Heart left ventricle (tissue), 16 donors: ENCODE results near the gene ARHGEF37. TPM values are rescaled to one million over a fixed set of nuclear protein-coding genes. Genes with fewer than 3 reads are reported as not detected.

ENCODE experiments used
- ATAC-seq, 4 donors: fragments of 200-7000 bp; cut with Tn5 transposase; one replicate each; pipeline ENCODE4 v1.9.1; 2020 to 2022; ENCODE audit warnings: moderate library complexity in 4 of 4, mild to moderate bottlenecking in 3 of 4, moderate number of reproducible peaks in 1 of 4
- DNase-seq, 5 donors: peaks; one replicate each; pipeline ENCODE4 v3.0.0-alpha.2; 2020
- H3K27ac ChIP-seq, 12 donors: fragments of 200-600 bp; sonication (generic) in 4 of 12; one replicate each; pipeline versions ENCODE4 v1.5.0 to v1.8.0; 2016 to 2022; ENCODE audit warnings: mild to moderate bottlenecking in 2 of 12
- H3K27me3 ChIP-seq, 9 donors: fragments of 200-600 bp; sonication (generic) in 2 of 9; one replicate each; pipeline versions ENCODE4 v1.5.1 to v1.8.0; 2016 to 2022; ENCODE audit warnings: mild to moderate bottlenecking in 3 of 9
- H3K36me3 ChIP-seq, 9 donors: fragments of 200-600 bp; sonication (generic) in 2 of 9; one replicate each; pipeline versions ENCODE4 v1.5.0 to v1.8.0; 2018 to 2022; ENCODE audit warnings: mild to moderate bottlenecking in 2 of 9
- H3K4me1 ChIP-seq, 12 donors: fragments of 200-600 bp; sonication (generic) in 4 of 12; one replicate each; pipeline versions ENCODE4 v1.5.0 to v1.8.0; 2016 to 2022; ENCODE audit warnings: mild to moderate bottlenecking in 3 of 12
- H3K4me3 ChIP-seq, 12 donors: fragments of 200-600 bp; sonication (generic) in 4 of 12; one replicate each; pipeline versions ENCODE4 v1.5.0 to v1.8.0; 2017 to 2022; ENCODE audit warnings: mild to moderate bottlenecking in 9 of 12, moderate library complexity in 4 of 12
- H3K9me3 ChIP-seq, 12 donors: fragments of 200-600 bp; sonication (generic) in 4 of 12; one replicate each; pipeline versions ENCODE4 v1.5.0 to v1.8.0; 2016 to 2022; ENCODE audit warnings: mild to moderate bottlenecking in 1 of 12
- CTCF ChIP-seq, 12 donors: fragments of 200-600 bp; sonication (generic) in 4 of 12; IDR thresholded peaks; one replicate each; pipeline versions ENCODE4 v1.5.0 to v1.8.0; 2018 to 2022; ENCODE audit warnings: antibody characterized with exemption in 12 of 12, mild to moderate bottlenecking in 5 of 12
- POLR2A ChIP-seq, 2 donors: fragments of 450-650 bp; IDR thresholded peaks; one replicate each; pipeline ENCODE4 v1.6.1; 2017; ENCODE audit warnings: antibody characterized with exemption in 2 of 2, mild to moderate bottlenecking in 2 of 2, moderate library complexity in 2 of 2
- WGBS, 4 donors: extraction: QIAGEN DNeasy Blood & Tissue Kit in 2 of 4; methylation state at CpG; one replicate each; pipeline versions ENCODE4 v1.1.5 to v1.1.7; 2013 to 2018; 5-methylcytosine and 5-hydroxymethylcytosine counted together
- intact Hi-C, 10 donors: fragments of 100-400 bp; cut with DNase I; formaldehyde crosslinking; loops; one replicate each; pipeline versions ENCODE4 v1.11.1 to v1.14.2; 2022
- polyA plus RNA-seq, 2 donors: library from polyadenylated mRNA; stranded (reverse); fragments of 200-250 nt; gene quantifications; one replicate each; pipeline ENCODE4 v1.2.3, GENCODE V29; 2013
- total RNA-seq, 9 donors: library from RNA; depleted of rRNA in 2 of 9; stranded (reverse); fragments of >200 nt in 2 of 9; fragmentation: NEBNext Ultra II Directional in 3 of 9; extraction: Animal tissue kit (Norgen Biotek cat#: 25700) in 3 of 9; gene quantifications; one replicate each; pipeline versions ENCODE4 v1.1.0 to v1.2.4, GENCODE V29; 2016 to 2023
- donor health status: ischemic (EF 13 %, LVEDD 7.1; RV severe dilation, severe dysfunction).
- donor health status: healthy with polysubstance abuse.
- donor health status: DM: no; HTN: yes; CAD: no.
- donor health status: DM: no; HTN: no; CAD: no.
- donor health status: ischemic (EF 25% LVEDD 6.9; RV normal size, moderate dysfunction).
- donor health status: ischemic (EF 25% LVEDD 5.7; RV mildly dilated, moderate dysfunction).
- donor health status: healthy.
- donor health status: DM: yes; HTN: yes; CAD: no.
- donor health status: ischemic (EF 35%, LVEDD 5.7; RV mildly dilated, moderate dysfunction).
- donor health status: nonischemic (EF 11% LVEDD 7.7; RV severe dilation, severe dysfunction).
- donor health status: DM: yes; HTN: yes; CAD: no.
- donor health status: PGD.
- donor health status: ischemic (EF 29% LVEDD 5.4; RV normal size, mild dysfunction).
- donor health status: nonischemic (EF 23%, LVEDD 6.1; RV moderate dilation, normal function).

ARHGEF37 gene
- total and polyA plus RNA-seq, 11 donors = 8.1 to 28.5 (median 17.9) TPM

- no peak for TF ChIP-seq CTCF (IDR thresholded peaks at IDR 0.05)
- no peak for TF ChIP-seq POLR2A (IDR thresholded peaks at IDR 0.05)
- DNase-seq = no peak
- Histone ChIP-seq H3K27me3 (no peaks in the 10 kb centered on the region), H3K36me3 (peaks cover 0 to 52% (median 23%) of the 10 kb centered on the region in 9 donors), H3K27ac (no peak overlapping the region), H3K4me1 (peaks cover 0 to 15% (median 10%) of the 10 kb centered on the region in 12 donors), H3K9me3 (no peaks in the 10 kb centered on the region), H3K4me3 (no peak overlapping the region)
- 79 to 93% (median 89%) methylated on average over 6 to 8 of the region's 8 CpGs for WGBS, 4 donors
- no peak for ATAC-seq
- intact Hi-C loops = loop anchor here in 5 of 10 donors (5.0 to 10.0 kb wide), 3 partner anchors 334 to 584 kb away; partner anchors contain the start of gene SLC26A2 (in 3 of the 5)
These were observed 49.0 kb downstream of the ARHGEF37 start for GRCh38 chr5:149630337-149630736.

- DNase-seq = no peak
- Histone ChIP-seq H3K27ac (no peak overlapping the region), H3K36me3 (peaks cover 0 to 43% (median 13%) of the 10 kb centered on the region in 9 donors), H3K4me1 (peaks cover 0 to 16% (median 10%) of the 10 kb centered on the region in 12 donors), H3K9me3 (no peaks in the 10 kb centered on the region), H3K4me3 (no peak overlapping the region), H3K27me3 (no peaks in the 10 kb centered on the region)
- TF ChIP-seq POLR2A (IDR thresholded peaks at IDR 0.05) (no peak), CTCF (IDR thresholded peaks at IDR 0.05) (no peak)
- no peak for ATAC-seq
- intact Hi-C loops = loop anchor here in 5 of 10 donors (5.0 to 10.0 kb wide), 3 partner anchors 333 to 583 kb away; partner anchors contain the start of gene SLC26A2 (in 3 of the 5)
- 94 to 100% (median 99%) methylated on average over 2 of the region's 2 CpGs for WGBS, 4 donors
These were observed 50.2 kb downstream of the ARHGEF37 start for GRCh38 chr5:149631506-149631905.

GRCh38 chr5:149632311-149633251 lies 51.3 kb downstream of the ARHGEF37 start:
- Histone ChIP-seq H3K27me3 (no peaks in the 10 kb centered on the region), H3K4me3 (no peak overlapping the region), H3K27ac (peak overlapping the region in 1 of 12 donors; percentile 24), H3K9me3 (no peaks in the 10 kb centered on the region), H3K4me1 (peaks cover 0 to 22% (median 10%) of the 10 kb centered on the region in 12 donors), H3K36me3 (peaks cover 0 to 32% (median 6%) of the 10 kb centered on the region in 9 donors)
- intact Hi-C loops = loop anchor here in 5 of 10 donors (5.0 to 10.0 kb wide), 3 partner anchors 332 to 582 kb away; partner anchors contain the start of gene SLC26A2 (in 3 of the 5)
- ATAC-seq (peak; percentile 17 to 54 (median 37)), DNase-seq (no peak)
- TF ChIP-seq POLR2A (IDR thresholded peaks at IDR 0.05) (no peak), CTCF (IDR thresholded peaks at IDR 0.05) (no peak)
- WGBS, 4 donors = 64 to 75% (median 71%) methylated on average over 8 to 12 of the region's 12 CpGs
